GM10248 (cell line): ENCODE measurements around the gene AMACR.

ENCODE experiments used
- CTCF ChIA-PET: fragments of 300-600 bp; sonication (Branson Sonifier 250); formaldehyde crosslinking; extraction: SDS; loops from one replicate; lab custom pipeline; 2021; ENCODE audit warnings: antibody characterized with exemption; lab: Yijun Ruan, JAX
- POLR2A ChIA-PET: fragments of 350-650 bp; sonication (Branson Sonifier 250); formaldehyde crosslinking; extraction: SDS; loops from one replicate; lab custom pipeline; 2020; ENCODE audit warnings: antibody characterized with exemption; lab: Yijun Ruan, JAX
- DNase-seq: peaks from one replicate; pipeline ENCODE4 v3.0.0; 2012; ENCODE audit errors: extremely low spot score
- TF ChIP-seq, protein P1 (sequence below): IDR thresholded peaks from 2 replicates; pipeline ENCODE4 v1.5.1; 2012; ENCODE audit warnings: mild to moderate bottlenecking, low read depth; ENCODE audit errors: extremely low read depth, missing control alignments, control extremely low read depth

Gene AMACR

DNA sequence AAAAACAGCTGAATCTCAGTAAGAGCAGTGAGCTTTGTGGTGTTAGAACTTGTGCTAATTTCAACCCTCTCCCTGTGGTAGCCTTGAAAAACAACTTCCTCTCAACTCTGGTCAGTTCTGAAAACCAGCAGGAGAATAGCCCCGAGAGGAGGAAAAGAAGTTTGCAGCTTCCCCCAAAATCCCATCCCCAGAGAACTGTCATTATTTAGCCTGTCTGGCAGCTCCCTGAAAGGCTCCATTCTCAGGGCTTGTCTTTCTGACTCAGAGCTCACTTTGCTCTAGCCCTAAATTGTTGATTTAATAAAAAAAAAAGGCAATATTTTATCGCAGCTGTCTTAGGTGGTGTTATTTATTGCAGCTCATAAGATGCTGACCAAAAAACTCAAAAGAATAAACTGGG, 12.0 kb downstream of the AMACR start:
- CTCF ChIA-PET = interaction anchor here (0.6 to 5.3 kb wide), 9 partner anchors 8 to 564 kb away, joined by 3 to 34 read pairs (median 3); partner anchors contain the start of genes AMACR and RXFP3
- TF ChIP-seq, protein P1, sequence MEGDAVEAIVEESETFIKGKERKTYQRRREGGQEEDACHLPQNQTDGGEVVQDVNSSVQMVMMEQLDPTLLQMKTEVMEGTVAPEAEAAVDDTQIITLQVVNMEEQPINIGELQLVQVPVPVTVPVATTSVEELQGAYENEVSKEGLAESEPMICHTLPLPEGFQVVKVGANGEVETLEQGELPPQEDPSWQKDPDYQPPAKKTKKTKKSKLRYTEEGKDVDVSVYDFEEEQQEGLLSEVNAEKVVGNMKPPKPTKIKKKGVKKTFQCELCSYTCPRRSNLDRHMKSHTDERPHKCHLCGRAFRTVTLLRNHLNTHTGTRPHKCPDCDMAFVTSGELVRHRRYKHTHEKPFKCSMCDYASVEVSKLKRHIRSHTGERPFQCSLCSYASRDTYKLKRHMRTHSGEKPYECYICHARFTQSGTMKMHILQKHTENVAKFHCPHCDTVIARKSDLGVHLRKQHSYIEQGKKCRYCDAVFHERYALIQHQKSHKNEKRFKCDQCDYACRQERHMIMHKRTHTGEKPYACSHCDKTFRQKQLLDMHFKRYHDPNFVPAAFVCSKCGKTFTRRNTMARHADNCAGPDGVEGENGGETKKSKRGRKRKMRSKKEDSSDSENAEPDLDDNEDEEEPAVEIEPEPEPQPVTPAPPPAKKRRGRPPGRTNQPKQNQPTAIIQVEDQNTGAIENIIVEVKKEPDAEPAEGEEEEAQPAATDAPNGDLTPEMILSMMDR = no peak
- POLR2A ChIA-PET = no interaction called here
- DNase-seq = no peak

DNA sequence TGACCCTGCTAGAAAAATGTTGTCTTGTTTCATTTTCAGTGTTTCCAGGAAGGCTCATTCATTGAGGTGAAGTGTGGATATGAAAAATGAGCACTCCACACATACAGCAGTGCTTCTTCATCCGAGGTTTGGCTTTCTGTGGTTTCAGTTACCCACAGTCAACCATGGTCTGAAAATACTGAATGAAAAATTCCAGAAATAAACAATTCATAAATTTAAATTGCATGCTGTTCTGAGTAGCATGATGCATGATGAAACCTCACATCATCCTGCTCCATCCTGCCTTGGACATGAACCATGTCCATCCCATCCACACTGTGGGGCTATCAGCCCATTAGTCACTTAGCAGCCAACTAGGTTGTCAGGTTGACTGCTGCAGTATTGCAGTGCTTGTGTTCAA, 13.0 kb downstream of the AMACR start:
- no peak for DNase-seq
- ChIA-PET CTCF (interaction anchor here (1.1 kb wide), 1 partner anchor 60 kb away, joined by 3 read pairs; no protein-coding TSS in a partner anchor), POLR2A (no interaction called here)
- TF ChIP-seq, protein P1 = no peak

- ChIA-PET POLR2A (no interaction called here), CTCF (interaction anchor here (1.5 kb wide), 1 partner anchor 12 kb away, joined by 3 read pairs; no protein-coding TSS in a partner anchor)
- DNase-seq = no peak
- TF ChIP-seq, protein P1 = no peak
Measured at GRCh38 chr5:33992864-33993263, 15.0 kb downstream of the AMACR start.

- CTCF ChIA-PET = interaction anchor here (1.1 kb wide), 1 partner anchor 63 kb away, joined by 3 read pairs; no protein-coding TSS in a partner anchor
- TF ChIP-seq, protein P1 = no peak
- no peak for DNase-seq
- POLR2A ChIA-PET = no interaction called here
Measured at GRCh38 chr5:33985447-33985846, 22.4 kb downstream of the AMACR start.

GRCh38 chr5:33984671-33985124, 23.2 kb downstream of the AMACR start, which contains the start of gene SLC45A2:
Gene SLC45A2, minus strand, starts transcription at chr5:33984693. Its CDS starts 110 bp downstream, at chr5:33984583.
- CTCF ChIA-PET = interaction anchor here (1.0 to 6.7 kb wide), 2 partner anchors 13 to 15 kb away, joined by 4 to 38 read pairs; no protein-coding TSS in a partner anchor
- POLR2A ChIA-PET = no interaction called here
- TF ChIP-seq, protein P1 = no peak
- no peak for DNase-seq

GRCh38 chr5:33984178-33984577, 23.7 kb downstream of the AMACR start:
- no peak for DNase-seq
- TF ChIP-seq, protein P1 = no peak
- ChIA-PET POLR2A (no interaction called here), CTCF (interaction anchor here (1.0 to 6.7 kb wide), 2 partner anchors 13 to 14 kb away, joined by 4 to 38 read pairs; no protein-coding TSS in a partner anchor)
